HepG2 (cell line): ENCODE measurements around the gene TNFRSF25. TPM values are rescaled to one million over a fixed set of nuclear protein-coding genes. Genes with fewer than 3 reads are reported as not detected.

ENCODE experiments used
- ESRRA ChIP-seq: sonication (generic); formaldehyde crosslinking; IDR thresholded peaks from 2 replicates; pipeline ENCODE4 v1.5.1; 2020; ENCODE audit warnings: mild to moderate bottlenecking, low read depth, missing genetic modification reagents
- FLYWCH1 ChIP-seq: sonication (generic); formaldehyde crosslinking; IDR thresholded peaks from 2 replicates; pipeline ENCODE4 v1.8.1; 2023; ENCODE audit warnings: mild to moderate bottlenecking, missing genetic modification reagents
- GABPB1 ChIP-seq: IDR thresholded peaks from 2 replicates; pipeline ENCODE4 v1.6.1; 2016; ENCODE audit warnings: mild to moderate bottlenecking, missing genetic modification reagents, moderate library complexity, missing compliant biosample characterization
- HHEX ChIP-seq: IDR thresholded peaks from 2 replicates; pipeline ENCODE4 v1.6.1; 2016; ENCODE audit warnings: control low read depth
- MATR3 ChIP-seq: sonication (generic); formaldehyde crosslinking; IDR thresholded peaks from 2 replicates; pipeline ENCODE4 v1.4.0; 2020; ENCODE audit warnings: missing genetic modification reagents
- NFKB2 ChIP-seq: sonication (generic); formaldehyde crosslinking; IDR thresholded peaks from 2 replicates; pipeline ENCODE4 v1.4.0; 2020; ENCODE audit warnings: missing genetic modification reagents, borderline replicate concordance
- RAD21 ChIP-seq: fragments of 450-650 bp; formaldehyde crosslinking; IDR thresholded peaks from 2 replicates; pipeline ENCODE4 v1.5.0; 2020; ENCODE audit warnings: mild to moderate bottlenecking
- SP4 ChIP-seq: sonication (generic); formaldehyde crosslinking; IDR thresholded peaks from 2 replicates; pipeline ENCODE4 v1.8.1; 2023; ENCODE audit warnings: mild to moderate bottlenecking, missing genetic modification reagents
- SRSF1 ChIP-seq: fragments of 200-400 bp; formaldehyde crosslinking; optimal IDR thresholded peaks from 2 replicates; pipeline ENCODE3; 2017; ENCODE audit warnings: mild to moderate bottlenecking, low read depth, low read length, moderate library complexity
- STAT5B ChIP-seq: sonication (generic); formaldehyde crosslinking; IDR thresholded peaks from 2 replicates; pipeline ENCODE4 v1.4.0; 2020; ENCODE audit warnings: missing genetic modification reagents
- ZBTB21 ChIP-seq: sonication (generic); formaldehyde crosslinking; IDR thresholded peaks from 2 replicates; pipeline ENCODE4 v1.4.0; 2020; ENCODE audit warnings: missing genetic modification reagents
- ZNF256 ChIP-seq: sonication (generic); formaldehyde crosslinking; conservative IDR thresholded peaks from 2 replicates; pipeline ENCODE4 v1.4.0; 2020; ENCODE audit warnings: missing genetic modification reagents
- ZNF350 ChIP-seq: sonication (generic); formaldehyde crosslinking; IDR thresholded peaks from 2 replicates; pipeline ENCODE4 v1.4.0; 2020; ENCODE audit warnings: mild to moderate bottlenecking, low read depth, missing genetic modification reagents, borderline replicate concordance
- ZNF430 ChIP-seq: sonication (generic); formaldehyde crosslinking; IDR thresholded peaks from 2 replicates; pipeline ENCODE4 v1.9.0; 2021; ENCODE audit warnings: mild to moderate bottlenecking, missing genetic modification reagents
- ZNF629 ChIP-seq: sonication (generic); formaldehyde crosslinking; conservative IDR thresholded peaks from 2 replicates; pipeline ENCODE4 v1.5.0; 2020; ENCODE audit warnings: missing genetic modification reagents
- ZNF674 ChIP-seq: sonication (generic); formaldehyde crosslinking; IDR thresholded peaks from 2 replicates; pipeline ENCODE4 v1.5.0; 2020; ENCODE audit warnings: low read depth, mild to moderate bottlenecking, missing genetic modification reagents
- ZNF724P ChIP-seq: sonication (generic); formaldehyde crosslinking; IDR thresholded peaks from 2 replicates; pipeline ENCODE4 v1.8.0; 2022; ENCODE audit warnings: missing genetic modification reagents, borderline replicate concordance
- ZNF775 ChIP-seq: sonication (generic); formaldehyde crosslinking; IDR thresholded peaks from 2 replicates; pipeline ENCODE4 v1.4.0; 2020; ENCODE audit warnings: missing genetic modification reagents, mild to moderate bottlenecking, moderate library complexity, borderline replicate concordance
- ZNF792 ChIP-seq: IDR thresholded peaks from 2 replicates; pipeline ENCODE4 v1.6.1; 2016
- ZSCAN25 ChIP-seq: sonication (generic); formaldehyde crosslinking; IDR thresholded peaks from 2 replicates; pipeline ENCODE4 v1.8.0; 2022; ENCODE audit warnings: mild to moderate bottlenecking, missing genetic modification reagents
- polyA plus RNA-seq, 8 experiments: library from polyadenylated mRNA; depleted of rRNA in 3 of 8; stranded (reverse) in 7 of 8; unstranded in 1 of 8; fragments of >200 nt; fragmentation: Illumina TruSeq in 4 of 8; extraction: Trizol in 4 of 8; gene quantifications; 2 replicates each; pipeline versions ENCODE4 v1.2.1 to v1.2.3, GENCODE V29; 2011 to 2016; ENCODE audit warnings: low read depth in 4 of 8, missing spikeins in 1 of 8, mixed read lengths in 1 of 8; ENCODE audit not compliant: insufficient read depth in 1 of 8
- total RNA-seq, 5 experiments: library from RNA; depleted of rRNA; stranded (reverse); fragments of >200 nt; fragmentation: Illumina TruSeq; extraction: Trizol; gene quantifications; 2 replicates each; pipeline ENCODE4 v1.2.3, GENCODE V29; 2016; ENCODE audit warnings: low read depth in 1 of 5
- TF ChIP-seq, protein P1 (sequence below): sonication (generic); formaldehyde crosslinking; IDR thresholded peaks from 2 replicates; pipeline ENCODE4 v1.4.0; 2020; ENCODE audit warnings: missing genetic modification reagents
- TF ChIP-seq, protein P2 (sequence below): IDR thresholded peaks from 2 replicates; pipeline ENCODE4 v1.6.1; 2016; ENCODE audit warnings: mild to moderate bottlenecking
- TF ChIP-seq, protein P3 (sequence below): IDR thresholded peaks from 2 replicates; pipeline ENCODE4 v1.6.1; 2016; ENCODE audit warnings: low read depth
- TF ChIP-seq, protein P4 (sequence below): IDR thresholded peaks from 2 replicates; pipeline ENCODE4 v1.6.1; 2016; ENCODE audit warnings: mild to moderate bottlenecking, missing biosample characterization, missing genetic modification reagents
- TF ChIP-seq, protein P5 (sequence below): IDR thresholded peaks from 2 replicates; pipeline ENCODE4 v1.6.1; 2012; ENCODE audit warnings: inconsistent platforms

The TNFRSF25 gene
- total and polyA plus RNA-seq, 2 of the 13 experiments (the other 11 are each of a cell fraction or from before 2014, with no cell fraction given): 1.4 to 1.5 TPM

DNA sequence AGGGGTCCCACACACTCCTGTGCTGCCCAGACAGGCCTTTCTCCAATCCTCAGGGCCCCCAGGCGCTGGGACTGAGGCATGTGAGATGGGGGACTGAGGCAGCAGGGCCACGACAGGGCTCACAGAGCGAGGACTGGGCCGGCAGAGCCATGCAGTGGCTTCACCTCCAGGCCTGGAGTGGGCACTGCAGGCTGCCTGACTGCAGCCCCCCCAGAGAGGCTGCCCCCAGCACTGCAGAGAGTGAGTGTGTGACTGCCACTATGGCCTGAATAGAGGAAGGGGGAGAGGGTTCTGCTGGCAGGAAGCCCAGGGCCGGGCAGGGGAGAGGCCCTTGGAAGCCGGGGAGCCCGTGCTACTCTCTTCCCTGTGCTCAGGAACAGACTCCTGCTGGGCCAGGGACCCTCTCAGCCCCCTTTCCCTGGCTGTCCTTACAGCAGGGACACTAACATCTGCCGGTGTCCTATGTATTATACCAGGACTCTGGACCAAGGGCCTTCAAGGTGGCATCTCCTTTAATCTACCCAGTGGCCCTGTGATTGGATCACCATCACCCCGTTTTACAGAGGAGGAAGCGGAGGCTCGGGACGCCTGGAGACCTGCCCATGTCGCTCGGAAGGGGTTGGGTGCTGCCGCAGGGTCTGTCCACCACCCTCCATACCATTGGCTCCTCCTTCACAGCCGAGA is 45.7 kb upstream of the TNFRSF25 start (continued):
- TF ChIP-seq, protein P1, sequence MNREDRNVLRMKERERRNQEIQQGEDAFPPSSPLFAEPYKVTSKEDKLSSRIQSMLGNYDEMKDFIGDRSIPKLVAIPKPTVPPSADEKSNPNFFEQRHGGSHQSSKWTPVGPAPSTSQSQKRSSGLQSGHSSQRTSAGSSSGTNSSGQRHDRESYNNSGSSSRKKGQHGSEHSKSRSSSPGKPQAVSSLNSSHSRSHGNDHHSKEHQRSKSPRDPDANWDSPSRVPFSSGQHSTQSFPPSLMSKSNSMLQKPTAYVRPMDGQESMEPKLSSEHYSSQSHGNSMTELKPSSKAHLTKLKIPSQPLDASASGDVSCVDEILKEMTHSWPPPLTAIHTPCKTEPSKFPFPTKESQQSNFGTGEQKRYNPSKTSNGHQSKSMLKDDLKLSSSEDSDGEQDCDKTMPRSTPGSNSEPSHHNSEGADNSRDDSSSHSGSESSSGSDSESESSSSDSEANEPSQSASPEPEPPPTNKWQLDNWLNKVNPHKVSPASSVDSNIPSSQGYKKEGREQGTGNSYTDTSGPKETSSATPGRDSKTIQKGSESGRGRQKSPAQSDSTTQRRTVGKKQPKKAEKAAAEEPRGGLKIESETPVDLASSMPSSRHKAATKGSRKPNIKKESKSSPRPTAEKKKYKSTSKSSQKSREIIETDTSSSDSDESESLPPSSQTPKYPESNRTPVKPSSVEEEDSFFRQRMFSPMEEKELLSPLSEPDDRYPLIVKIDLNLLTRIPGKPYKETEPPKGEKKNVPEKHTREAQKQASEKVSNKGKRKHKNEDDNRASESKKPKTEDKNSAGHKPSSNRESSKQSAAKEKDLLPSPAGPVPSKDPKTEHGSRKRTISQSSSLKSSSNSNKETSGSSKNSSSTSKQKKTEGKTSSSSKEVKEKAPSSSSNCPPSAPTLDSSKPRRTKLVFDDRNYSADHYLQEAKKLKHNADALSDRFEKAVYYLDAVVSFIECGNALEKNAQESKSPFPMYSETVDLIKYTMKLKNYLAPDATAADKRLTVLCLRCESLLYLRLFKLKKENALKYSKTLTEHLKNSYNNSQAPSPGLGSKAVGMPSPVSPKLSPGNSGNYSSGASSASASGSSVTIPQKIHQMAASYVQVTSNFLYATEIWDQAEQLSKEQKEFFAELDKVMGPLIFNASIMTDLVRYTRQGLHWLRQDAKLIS (CRISPR knock-in tag): no peak
- TF ChIP-seq, protein P2, sequence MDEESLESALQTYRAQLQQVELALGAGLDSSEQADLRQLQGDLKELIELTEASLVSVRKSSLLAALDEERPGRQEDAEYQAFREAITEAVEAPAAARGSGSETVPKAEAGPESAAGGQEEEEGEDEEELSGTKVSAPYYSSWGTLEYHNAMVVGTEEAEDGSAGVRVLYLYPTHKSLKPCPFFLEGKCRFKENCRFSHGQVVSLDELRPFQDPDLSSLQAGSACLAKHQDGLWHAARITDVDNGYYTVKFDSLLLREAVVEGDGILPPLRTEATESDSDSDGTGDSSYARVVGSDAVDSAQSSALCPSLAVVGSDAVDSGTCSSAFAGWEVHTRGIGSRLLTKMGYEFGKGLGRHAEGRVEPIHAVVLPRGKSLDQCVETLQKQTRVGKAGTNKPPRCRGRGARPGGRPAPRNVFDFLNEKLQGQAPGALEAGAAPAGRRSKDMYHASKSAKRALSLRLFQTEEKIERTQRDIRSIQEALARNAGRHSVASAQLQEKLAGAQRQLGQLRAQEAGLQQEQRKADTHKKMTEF: 0 out of 2 replicates have a peak, but pooled peaks have one; percentile 14
- TF ChIP-seq ZNF629 (CRISPR knock-in tag) (peak; percentile 51; the same call in 1 of the 2 replicates), STAT5B (CRISPR knock-in tag) (no peak), SP4 (CRISPR knock-in tag) (peak; percentile 12; the same call in 1 of the 2 replicates), GABPB1 (CRISPR knock-in tag) (0 out of 2 replicates have a peak, but pooled peaks have one; percentile 5), ZNF724P (no peak), ZBTB21 (CRISPR knock-in tag) (no peak), NFKB2 (CRISPR knock-in tag) (no peak), ZNF674 (CRISPR knock-in tag) (no peak), RAD21 (no peak), ZNF775 (CRISPR knock-in tag) (no peak), ZNF256 (CRISPR knock-in tag) (no peak), FLYWCH1 (CRISPR knock-in tag) (no peak), HHEX (CRISPR knock-in tag) (no peak), SRSF1 (peak; percentile 19), ZNF350 (no peak), ZNF430 (CRISPR knock-in tag) (no peak), MATR3 (CRISPR knock-in tag) (no peak), ZNF792 (CRISPR knock-in tag) (no peak), ZSCAN25 (CRISPR knock-in tag) (peak; percentile 86), ESRRA (CRISPR knock-in tag) (no peak)
- TF ChIP-seq, protein P3, sequence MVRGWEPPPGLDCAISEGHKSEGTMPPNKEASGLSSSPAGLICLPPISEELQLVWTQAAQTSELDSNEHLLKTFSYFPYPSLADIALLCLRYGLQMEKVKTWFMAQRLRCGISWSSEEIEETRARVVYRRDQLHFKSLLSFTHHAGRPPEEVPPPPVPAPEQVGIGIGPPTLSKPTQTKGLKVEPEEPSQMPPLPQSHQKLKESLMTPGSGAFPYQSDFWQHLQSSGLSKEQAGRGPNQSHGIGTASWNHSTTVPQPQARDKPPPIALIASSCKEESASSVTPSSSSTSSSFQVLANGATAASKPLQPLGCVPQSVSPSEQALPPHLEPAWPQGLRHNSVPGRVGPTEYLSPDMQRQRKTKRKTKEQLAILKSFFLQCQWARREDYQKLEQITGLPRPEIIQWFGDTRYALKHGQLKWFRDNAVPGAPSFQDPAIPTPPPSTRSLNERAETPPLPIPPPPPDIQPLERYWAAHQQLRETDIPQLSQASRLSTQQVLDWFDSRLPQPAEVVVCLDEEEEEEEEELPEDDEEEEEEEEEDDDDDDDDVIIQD (CRISPR knock-in tag): no peak
- TF ChIP-seq, protein P4, sequence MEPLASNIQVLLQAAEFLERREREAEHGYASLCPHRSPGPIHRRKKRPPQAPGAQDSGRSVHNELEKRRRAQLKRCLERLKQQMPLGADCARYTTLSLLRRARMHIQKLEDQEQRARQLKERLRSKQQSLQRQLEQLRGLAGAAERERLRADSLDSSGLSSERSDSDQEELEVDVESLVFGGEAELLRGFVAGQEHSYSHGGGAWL (CRISPR knock-in tag): no peak
- TF ChIP-seq, protein P5, sequence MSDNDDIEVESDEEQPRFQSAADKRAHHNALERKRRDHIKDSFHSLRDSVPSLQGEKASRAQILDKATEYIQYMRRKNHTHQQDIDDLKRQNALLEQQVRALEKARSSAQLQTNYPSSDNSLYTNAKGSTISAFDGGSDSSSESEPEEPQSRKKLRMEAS: 0 out of 2 replicates have a peak, but pooled peaks have one; percentile 2
